PC-9 (cell line): Measurements from ENCODE around the gene DNASE1L3. TPM values are rescaled to one million over a fixed set of nuclear protein-coding genes. Genes with fewer than 3 reads are reported as not detected.

Experiments used
- BruUV-seq: library from RNA; stranded (reverse); fragments of 400-500 nt; replicated peaks from 2 replicates; lab custom pipeline; 2021; lab: Mats Ljungman, UMichigan
- CTCF ChIA-PET: fragments of 300-600 bp; sonication (Branson Sonifier 250); formaldehyde crosslinking; loops from one replicate; lab custom pipeline; 2022; ENCODE audit warnings: antibody characterized with exemption; lab: Charles Lee
- POLR2A ChIA-PET: fragments of 300-600 bp; sonication (Branson Sonifier 250); formaldehyde crosslinking; loops from one replicate; lab custom pipeline; 2022; ENCODE audit warnings: antibody characterized with exemption; ENCODE audit not compliant: unreplicated experiment; lab: Charles Lee
- DNase-seq, 2 experiments: peaks; one replicate each; pipeline versions ENCODE4 v3.0.0 to v3.0.0-alpha.2; 2015 to 2022; ENCODE audit warnings: mixed read lengths in 1 of 2
- H2AFZ ChIP-seq: fragments of 200-600 bp; sonication (generic); 2 replicates; pipeline ENCODE4 v1.8.1; 2017; ENCODE audit warnings: antibody characterized with exemption
- H3F3A ChIP-seq: fragments of 200-600 bp; sonication (generic); 2 replicates; pipeline ENCODE4 v1.8.1; 2017; ENCODE audit warnings: antibody characterized with exemption, mild to moderate bottlenecking, low read depth; ENCODE audit not compliant: insufficient read depth
- H3K27ac ChIP-seq: fragments of 200-600 bp; sonication (generic); 2 replicates; pipeline ENCODE4 v1.6.1; 2016; ENCODE audit warnings: mixed run types
- H3K27me3 ChIP-seq: fragments of 200-600 bp; sonication (generic); 2 replicates; pipeline ENCODE4 v1.6.1; 2016; ENCODE audit warnings: low read depth, mixed run types; ENCODE audit not compliant: insufficient read depth
- H3K36me3 ChIP-seq: fragments of 200-600 bp; sonication (generic); 2 replicates; pipeline ENCODE4 v1.6.1; 2016; ENCODE audit warnings: low read depth, mixed run types
- H3K4me1 ChIP-seq: fragments of 200-600 bp; sonication (generic); replicated peaks from 2 replicates; pipeline ENCODE4 v1.6.1; 2016; ENCODE audit warnings: mixed run types; ENCODE audit not compliant: insufficient read depth
- H3K4me2 ChIP-seq: fragments of 200-600 bp; sonication (generic); 2 replicates; pipeline ENCODE4 v1.6.1; 2017; ENCODE audit warnings: mixed run types
- H3K4me3 ChIP-seq: fragments of 200-600 bp; sonication (generic); 2 replicates; pipeline ENCODE4 v1.6.1; 2016; ENCODE audit warnings: mixed run types
- H3K79me2 ChIP-seq: fragments of 200-600 bp; sonication (generic); 2 replicates; pipeline ENCODE4 v1.6.1; 2017; ENCODE audit warnings: low read depth, mixed run types
- H3K9me2 ChIP-seq: fragments of 200-600 bp; sonication (generic); 2 replicates; pipeline ENCODE4 v1.8.1; 2017; ENCODE audit warnings: mild to moderate bottlenecking; ENCODE audit not compliant: insufficient read depth
- H3K9me3 ChIP-seq: fragments of 200-600 bp; sonication (generic); 2 replicates; pipeline ENCODE4 v1.8.1; 2016; ENCODE audit warnings: low read depth; ENCODE audit not compliant: insufficient read depth
- H4K20me1 ChIP-seq: fragments of 200-600 bp; sonication (generic); 2 replicates; pipeline ENCODE4 v1.8.1; 2017; ENCODE audit not compliant: insufficient read depth
- CTCF ChIP-seq: fragments of 200-600 bp; sonication (generic); conservative IDR thresholded peaks from 2 replicates; pipeline ENCODE4 v1.6.1; 2017; ENCODE audit warnings: mixed run types, antibody characterized with exemption, mild to moderate bottlenecking, moderate library complexity
- EZH2 ChIP-seq: fragments of 200-600 bp; sonication (generic); IDR thresholded peaks from 2 replicates; pipeline ENCODE4 v1.8.0; 2017; ENCODE audit warnings: antibody characterized with exemption, low read depth
- intact Hi-C: fragments of 100-400 bp; cut with micrococcal nuclease; formaldehyde crosslinking; loops from one replicate; pipeline ENCODE4 v1.10.0; 2022; ENCODE audit not compliant: unreplicated experiment
- total RNA-seq: library from RNA; stranded (reverse); gene quantifications from 2 replicates; pipeline ENCODE4 v1.2.3, GENCODE V29; 2021

DNASE1L3 gene
- total RNA-seq, 1 experiment from 2014 or later: not detected

DNA sequence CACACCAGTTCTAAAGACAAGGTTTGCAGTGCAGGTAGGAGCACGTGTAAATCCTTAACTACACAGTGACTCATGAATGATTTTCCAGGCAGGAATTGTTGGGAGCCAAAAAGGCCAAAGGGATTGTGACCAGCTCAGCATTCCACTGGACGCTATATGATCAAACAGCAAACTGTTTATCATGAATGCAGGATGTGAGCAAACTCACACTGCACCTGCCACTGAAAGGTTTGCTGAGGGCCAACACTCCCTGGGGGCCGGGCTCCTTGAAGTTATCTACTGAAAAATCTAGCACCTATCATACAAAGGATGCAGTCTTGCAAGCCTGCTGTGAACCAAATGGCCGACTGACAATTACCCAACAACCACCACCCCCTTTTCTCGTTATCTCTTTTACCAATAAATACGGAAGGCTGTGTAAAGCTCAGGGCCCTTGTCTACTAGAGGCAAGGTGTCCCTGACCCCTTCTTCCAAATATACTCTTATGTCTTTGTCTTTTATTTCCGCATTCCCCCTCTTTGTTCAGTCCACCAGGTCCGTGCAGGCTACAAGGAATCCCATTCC, 11.5 kb upstream of the DNASE1L3 start:
- H3K4me1 ChIP-seq: peaks cover 31% of the 10 kb centered on the region
- H3K79me2 ChIP-seq: no peaks in the 10 kb centered on the region
- H3K27me3 ChIP-seq: no peaks in the 10 kb centered on the region
- H3K9me3 ChIP-seq: no peaks in the 10 kb centered on the region
- no peaks in the 10 kb centered on the region for H4K20me1 ChIP-seq
- H3K27ac ChIP-seq: peak overlapping the region; percentile 60
- no peak overlapping the region for H3K4me3 ChIP-seq
- no peaks in the 10 kb centered on the region; the same call in 1 of the 2 replicates for H3K9me2 ChIP-seq
- BruUV-seq: no TSS peak
- intact Hi-C loops: no loop called here
- CTCF ChIA-PET: no interaction called here
- H3F3A ChIP-seq: peaks cover 34% of the 10 kb centered on the region
- TF ChIP-seq CTCF: no peak
- TF ChIP-seq EZH2: no peak
- H3K4me2 ChIP-seq: peak overlapping the region; percentile 58
- POLR2A ChIA-PET: interaction anchor here (0.7 kb wide), 1 partner anchor 73 kb away, joined by 8 read pairs; no protein-coding TSS in a partner anchor
- H2AFZ ChIP-seq: 0 out of 2 replicates have a peak overlapping the region, but pooled peaks have one; percentile 6
- peak; percentile 42 to 86 for DNase-seq
- H3K36me3 ChIP-seq: no peaks in the 10 kb centered on the region

- H4K20me1 ChIP-seq: no peaks in the 10 kb centered on the region
- intact Hi-C loops: no loop called here
- H3K79me2 ChIP-seq: no peaks in the 10 kb centered on the region
- peaks cover 54% of the 10 kb centered on the region for H3F3A ChIP-seq
- H3K27ac ChIP-seq: no peak overlapping the region
- CTCF ChIA-PET: no interaction called here
- no peaks in the 10 kb centered on the region for H3K36me3 ChIP-seq
- POLR2A ChIA-PET: no interaction called here
- H3K4me2 ChIP-seq: no peak overlapping the region
- no peak overlapping the region for H3K4me3 ChIP-seq
- no peak for DNase-seq
- BruUV-seq: no TSS peak
- peaks cover 60% of the 10 kb centered on the region for H3K4me1 ChIP-seq
- H2AFZ ChIP-seq: no peak overlapping the region
- no peaks in the 10 kb centered on the region for H3K9me3 ChIP-seq
- TF ChIP-seq EZH2: no peak
- TF ChIP-seq CTCF: no peak
- H3K9me2 ChIP-seq: no peaks in the 10 kb centered on the region; the same call in 1 of the 2 replicates
- H3K27me3 ChIP-seq: no peaks in the 10 kb centered on the region
Measured at GRCh38 chr3:58218904-58219303, 8.1 kb upstream of the DNASE1L3 start.

DNA sequence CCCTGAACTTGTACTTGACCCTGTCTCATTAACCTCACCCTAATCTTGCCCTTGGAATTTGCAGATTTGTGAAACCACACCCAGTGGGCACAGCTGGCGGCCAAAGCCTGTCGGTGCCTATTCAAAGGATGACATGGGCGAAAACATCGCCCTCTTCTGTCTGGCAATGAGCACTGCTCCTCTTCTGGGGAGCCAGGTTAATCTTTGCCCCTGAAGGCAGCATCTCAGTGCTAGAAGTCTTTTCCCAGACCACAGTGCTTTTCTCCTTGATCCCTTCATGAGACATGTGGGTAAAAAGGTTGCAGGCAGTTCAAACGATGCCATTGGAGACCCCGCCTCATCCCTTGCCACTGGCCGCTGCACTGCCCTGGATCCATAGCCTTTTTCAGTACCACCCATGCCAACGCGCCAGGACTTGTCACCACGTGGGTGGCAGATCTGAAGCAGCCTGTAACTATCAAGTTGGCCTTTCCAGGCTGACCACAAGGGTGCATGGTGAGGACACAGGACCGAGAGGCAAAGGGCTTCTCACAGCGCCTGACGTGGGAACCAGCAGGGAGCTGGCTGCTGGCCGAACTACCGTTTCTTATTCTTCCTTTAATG, 6.5 kb upstream of the DNASE1L3 start:
- TF ChIP-seq CTCF (peak; percentile 84), EZH2 (no peak)
- H3K9me3 ChIP-seq: no peaks in the 10 kb centered on the region
- no peak overlapping the region for H2AFZ ChIP-seq
- peaks cover 48% of the 10 kb centered on the region for H3K4me1 ChIP-seq
- BruUV-seq: no TSS peak
- H4K20me1 ChIP-seq: no peaks in the 10 kb centered on the region
- peak overlapping the region; percentile 72 for H3K4me2 ChIP-seq
- POLR2A ChIA-PET: no interaction called here
- DNase-seq: peak; percentile 75 to 79
- no peaks in the 10 kb centered on the region for H3K36me3 ChIP-seq
- H3K4me3 ChIP-seq: 0 out of 2 replicates have a peak overlapping the region, but pooled peaks have one; percentile 24
- H3K9me2 ChIP-seq: no peaks in the 10 kb centered on the region
- intact Hi-C loops: loop anchor here (1.0 kb wide), 3 partner anchors 11 to 83 kb away; no protein-coding TSS in a partner anchor
- CTCF ChIA-PET: interaction anchor here (0.5 to 1.5 kb wide), 10 partner anchors 13 to 209 kb away, joined by 3 to 7 read pairs (median 4); no protein-coding TSS in a partner anchor
- H3K27ac ChIP-seq: 0 out of 2 replicates have a peak overlapping the region, but pooled peaks have one; percentile 33
- peaks cover 48% of the 10 kb centered on the region for H3F3A ChIP-seq
- no peaks in the 10 kb centered on the region for H3K79me2 ChIP-seq
- no peaks in the 10 kb centered on the region for H3K27me3 ChIP-seq
